HCT116 (cell line): Measurements from ENCODE around the gene TEAD3. TPM values are rescaled to one million over a fixed set of nuclear protein-coding genes. Genes with fewer than 3 reads are reported as not detected.

Experiments
- ATAC-seq: fragments of 200-7000 bp; cut with Tn5 transposase; 2 replicates; pipeline ENCODE4 v1.9.1; 2020; ENCODE audit warnings: mild to moderate bottlenecking, moderate library complexity
- BruUV-seq: library from RNA; stranded (reverse); fragments of 400-500 nt; replicated peaks from 2 replicates; lab custom pipeline; 2021; lab: Mats Ljungman, UMichigan
- CTCF ChIA-PET: fragments of 300-600 bp; sonication (Branson Sonifier 250); formaldehyde crosslinking; loops from one replicate; lab custom pipeline; 2021; ENCODE audit warnings: antibody characterized with exemption; lab: Charles Lee
- POLR2A ChIA-PET: fragments of 300-600, 350-600 bp; sonication (Branson Sonifier 250); formaldehyde crosslinking; loops from one replicate; lab custom pipeline; 2021; ENCODE audit warnings: antibody characterized with exemption; lab: Charles Lee
- RAD21 ChIA-PET, 2 experiments: fragments of 300-600 bp; sonication (Branson Sonifier 250); formaldehyde crosslinking; loops; one replicate each; lab custom pipeline; 2023; ENCODE audit warnings: low total read pairs in 2 of 2; ENCODE audit not compliant: uncharacterized antibody in 2 of 2, unreplicated experiment in 2 of 2, low non-redundant PET in 1 of 2; lab: Charles Lee
- DNase-seq: peaks from one replicate; pipeline ENCODE4 v3.0.0-alpha.2; 2010; ENCODE audit warnings: low read depth, low spot score
- H2AFZ ChIP-seq: fragments of 200-600 bp; shearing (Covaris generic), sonication (generic); 2 replicates; pipeline ENCODE4 v1.6.1; 2017; ENCODE audit warnings: low read depth, mixed run types, mixed read lengths, antibody characterized with exemption, low read length; ENCODE audit not compliant: poor library complexity, severe bottlenecking
- H3K27ac ChIP-seq: 2 replicates; pipeline ENCODE4 v1.5.1; 2012; ENCODE audit warnings: low read depth, low read length
- H3K27me3 ChIP-seq: fragments of 200-600 bp; sonication (generic); 2 replicates; pipeline ENCODE4 v1.6.1; 2016; ENCODE audit warnings: mixed run types, low read length, mixed read lengths; ENCODE audit not compliant: insufficient read depth
- H3K36me3 ChIP-seq, 2 experiments: fragments of 200-500 bp in 1 of 2; fragments of 200-600 bp in 1 of 2; sonication (Bioruptor generic) in 1 of 2; sonication (generic) in 1 of 2; 2 replicates each; pipeline versions ENCODE4 v1.5.1 to v1.6.1; 2014 to 2016; ENCODE audit warnings: low read length in 2 of 2, inconsistent platforms in 1 of 2, mixed read lengths in 1 of 2, mixed run types in 1 of 2; ENCODE audit not compliant: insufficient read depth in 2 of 2, control insufficient read depth in 1 of 2
- H3K4me1 ChIP-seq, 2 experiments: fragments of 200-600 bp in 1 of 2; sonication (generic) in 1 of 2; 2 replicates each; pipeline versions ENCODE4 v1.5.1 to v1.6.1; 2012 to 2017; ENCODE audit warnings: low read length in 2 of 2, inconsistent platforms in 1 of 2, mild to moderate bottlenecking in 1 of 2, mixed read lengths in 1 of 2, mixed run types in 1 of 2, moderate library complexity in 1 of 2; ENCODE audit not compliant: insufficient read depth in 2 of 2, control insufficient read depth in 1 of 2
- H3K4me2 ChIP-seq: fragments of 200-600 bp; sonication (generic); 2 replicates; pipeline ENCODE4 v1.6.1; 2017; ENCODE audit warnings: mixed run types, low read length, mixed read lengths
- H3K4me3 ChIP-seq, 2 experiments: fragments of 200-600 bp in 1 of 2; sonication (generic) in 1 of 2; replicated peaks in 1 of 2; 2 replicates each; pipeline ENCODE4 v1.5.1; 2011 to 2016; ENCODE audit warnings: low read length in 2 of 2, control low read depth in 1 of 2, low read depth in 1 of 2, mild to moderate bottlenecking in 1 of 2, mixed read lengths in 1 of 2, mixed run types in 1 of 2
- H3K79me2 ChIP-seq: fragments of 200-600 bp; sonication (generic); 2 replicates; pipeline ENCODE4 v1.6.1; 2017; ENCODE audit warnings: mild to moderate bottlenecking, mixed run types, low read length, moderate library complexity, mixed read lengths; ENCODE audit not compliant: insufficient read depth
- H3K9ac ChIP-seq: fragments of 200-600 bp; sonication (generic); 2 replicates; pipeline ENCODE4 v1.6.1; 2016; ENCODE audit warnings: low read length, mixed read lengths
- H3K9me2 ChIP-seq: fragments of 200-600 bp; sonication (generic), shearing (Covaris generic); 2 replicates; pipeline ENCODE4 v1.6.1; 2017; ENCODE audit warnings: mixed run types, mild to moderate bottlenecking, moderate library complexity; ENCODE audit not compliant: insufficient read depth
- H3K9me3 ChIP-seq, 2 experiments: fragments of 200-500 bp in 1 of 2; fragments of 200-600 bp in 1 of 2; sonication (Bioruptor generic) in 1 of 2; sonication (generic) in 1 of 2; 2 replicates each; pipeline ENCODE4 v1.6.1; 2014 to 2017; ENCODE audit warnings: low read length in 2 of 2, mixed read lengths in 2 of 2, inconsistent platforms in 1 of 2, low read depth in 1 of 2, mild to moderate bottlenecking in 1 of 2, mixed run types in 1 of 2, moderate library complexity in 1 of 2; ENCODE audit not compliant: control insufficient read depth in 1 of 2, insufficient read depth in 1 of 2
- H4K20me1 ChIP-seq: fragments of 200-600 bp; sonication (generic), shearing (Covaris generic); 2 replicates; pipeline ENCODE4 v1.6.1; 2017; ENCODE audit warnings: mixed run types, mild to moderate bottlenecking, moderate library complexity; ENCODE audit not compliant: insufficient read depth
- JUND ChIP-seq: IDR thresholded peaks from 2 replicates; pipeline ENCODE4 v1.6.1; 2012
- POLR2AphosphoS5 ChIP-seq: IDR thresholded peaks from 2 replicates; pipeline ENCODE4 v1.6.1; 2011; ENCODE audit warnings: mild to moderate bottlenecking, low read depth, low read length, moderate library complexity
- RAD21 ChIP-seq: IDR thresholded peaks from 2 replicates; pipeline ENCODE4 v1.6.1; 2012; ENCODE audit warnings: low read depth, mild to moderate bottlenecking
- SP1 ChIP-seq: IDR thresholded peaks from 2 replicates; pipeline ENCODE4 v1.6.1; 2012; ENCODE audit warnings: low read depth
- ZBTB33 ChIP-seq: IDR thresholded peaks from 2 replicates; pipeline ENCODE4 v1.6.1; 2011; ENCODE audit warnings: mild to moderate bottlenecking, low read length, moderate library complexity; ENCODE audit not compliant: insufficient replicate concordance; ENCODE audit errors: extremely low read depth
- intact Hi-C: fragments of 100-400 bp; cut with micrococcal nuclease; formaldehyde crosslinking; loops from 2 replicates; pipeline ENCODE4 v1.10.0; 2022
- total RNA-seq: library from RNA; stranded (reverse); gene quantifications from one replicate; pipeline ENCODE4 v1.2.1, GENCODE V29; 2021; ENCODE audit not compliant: unreplicated experiment
- TF ChIP-seq, protein P1 (sequence below): IDR thresholded peaks from 2 replicates; pipeline ENCODE4 v1.6.1; 2012; ENCODE audit warnings: low read depth

TEAD3 gene
- total RNA-seq, 1 experiment from 2014 or later = 21.8 TPM

DNA sequence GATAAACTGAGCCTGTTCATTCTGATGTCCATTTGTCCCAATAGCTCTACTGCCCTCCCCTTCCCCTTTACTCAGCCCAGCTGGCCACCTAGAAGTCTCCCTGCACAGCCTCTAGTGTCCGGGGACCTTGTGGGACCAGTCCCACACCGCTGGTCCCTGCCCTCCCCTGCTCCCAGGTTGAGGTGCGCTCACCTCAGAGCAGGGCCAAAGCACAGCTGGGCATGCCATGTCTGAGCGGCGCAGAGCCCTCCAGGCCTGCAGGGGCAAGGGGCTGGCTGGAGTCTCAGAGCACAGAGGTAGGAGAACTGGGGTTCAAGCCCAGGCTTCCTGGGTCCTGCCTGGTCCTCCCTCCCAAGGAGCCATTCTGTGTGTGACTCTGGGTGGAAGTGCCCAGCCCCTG lies 69.4 kb downstream of the TEAD3 start:
- Histone ChIP-seq H3K4me3 (no peak overlapping the region), H4K20me1 (no peaks in the 10 kb centered on the region), H3K36me3 (peaks cover 5 to 13% of the 10 kb centered on the region in 2 experiments; a peak in 2 of 4 replicates), H3K79me2 (no peaks in the 10 kb centered on the region), H3K27ac (no peak overlapping the region), H3K27me3 (no peaks in the 10 kb centered on the region)
- CTCF ChIA-PET = interaction anchor here (1.2 kb wide), 1 partner anchor 13 kb away, joined by 3 read pairs; no protein-coding TSS in a partner anchor
- ATAC-seq = no peak
- RAD21 ChIA-PET = no interaction called here
- BruUV-seq = no TSS peak
- TF ChIP-seq, protein P1, sequence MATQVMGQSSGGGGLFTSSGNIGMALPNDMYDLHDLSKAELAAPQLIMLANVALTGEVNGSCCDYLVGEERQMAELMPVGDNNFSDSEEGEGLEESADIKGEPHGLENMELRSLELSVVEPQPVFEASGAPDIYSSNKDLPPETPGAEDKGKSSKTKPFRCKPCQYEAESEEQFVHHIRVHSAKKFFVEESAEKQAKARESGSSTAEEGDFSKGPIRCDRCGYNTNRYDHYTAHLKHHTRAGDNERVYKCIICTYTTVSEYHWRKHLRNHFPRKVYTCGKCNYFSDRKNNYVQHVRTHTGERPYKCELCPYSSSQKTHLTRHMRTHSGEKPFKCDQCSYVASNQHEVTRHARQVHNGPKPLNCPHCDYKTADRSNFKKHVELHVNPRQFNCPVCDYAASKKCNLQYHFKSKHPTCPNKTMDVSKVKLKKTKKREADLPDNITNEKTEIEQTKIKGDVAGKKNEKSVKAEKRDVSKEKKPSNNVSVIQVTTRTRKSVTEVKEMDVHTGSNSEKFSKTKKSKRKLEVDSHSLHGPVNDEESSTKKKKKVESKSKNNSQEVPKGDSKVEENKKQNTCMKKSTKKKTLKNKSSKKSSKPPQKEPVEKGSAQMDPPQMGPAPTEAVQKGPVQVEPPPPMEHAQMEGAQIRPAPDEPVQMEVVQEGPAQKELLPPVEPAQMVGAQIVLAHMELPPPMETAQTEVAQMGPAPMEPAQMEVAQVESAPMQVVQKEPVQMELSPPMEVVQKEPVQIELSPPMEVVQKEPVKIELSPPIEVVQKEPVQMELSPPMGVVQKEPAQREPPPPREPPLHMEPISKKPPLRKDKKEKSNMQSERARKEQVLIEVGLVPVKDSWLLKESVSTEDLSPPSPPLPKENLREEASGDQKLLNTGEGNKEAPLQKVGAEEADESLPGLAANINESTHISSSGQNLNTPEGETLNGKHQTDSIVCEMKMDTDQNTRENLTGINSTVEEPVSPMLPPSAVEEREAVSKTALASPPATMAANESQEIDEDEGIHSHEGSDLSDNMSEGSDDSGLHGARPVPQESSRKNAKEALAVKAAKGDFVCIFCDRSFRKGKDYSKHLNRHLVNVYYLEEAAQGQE = no peak
- TF ChIP-seq RAD21 (no peak), ZBTB33 (no peak), JUND (no peak), POLR2AphosphoS5 (no peak), SP1 (no peak)
- TF ChIP-seq, all 23 proteins: peak for 0
- DNase-seq = no peak
- Histone ChIP-seq H3K4me2 (no peak overlapping the region), H3K9me2 (no peaks in the 10 kb centered on the region), H3K9me3 (peaks cover 0 to 15% of the 10 kb centered on the region in 2 experiments; a peak in 2 of 4 replicates), H3K9ac (no peak overlapping the region), H2AFZ (no peak overlapping the region), H3K4me1 (peaks cover 0 to 4% of the 10 kb centered on the region in 2 experiments; a peak in 1 of 4 replicates)
- POLR2A ChIA-PET = no interaction called here
- intact Hi-C loops = no loop called here
